Embryonic facial prominence (tissue), 1 donor: ENCODE data around the gene NRL.

Experiments
- DNase-seq: peaks from one replicate; pipeline ENCODE4 v3.0.0-alpha.2; 2016; ENCODE audit errors: extremely low spot score

NRL gene

DNA sequence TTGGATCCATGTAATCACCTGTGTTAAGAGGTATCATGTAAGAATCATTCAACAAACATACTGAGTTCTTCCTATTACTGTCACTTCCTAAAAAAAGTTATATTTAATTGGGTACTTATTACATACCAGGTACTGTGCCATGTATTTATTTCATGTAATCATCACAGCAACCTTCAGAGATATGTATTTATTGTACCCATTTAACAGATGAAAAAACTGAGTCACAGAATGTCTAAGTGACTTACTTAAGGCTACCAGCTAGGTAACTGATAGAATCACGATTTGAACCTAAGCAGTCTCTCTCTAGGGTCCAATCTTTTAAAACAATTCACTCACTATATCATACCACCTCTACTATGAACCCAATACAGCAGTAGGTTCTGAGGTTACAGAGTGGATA, 29.7 kb upstream of the NRL start:
- no peak for DNase-seq

DNA sequence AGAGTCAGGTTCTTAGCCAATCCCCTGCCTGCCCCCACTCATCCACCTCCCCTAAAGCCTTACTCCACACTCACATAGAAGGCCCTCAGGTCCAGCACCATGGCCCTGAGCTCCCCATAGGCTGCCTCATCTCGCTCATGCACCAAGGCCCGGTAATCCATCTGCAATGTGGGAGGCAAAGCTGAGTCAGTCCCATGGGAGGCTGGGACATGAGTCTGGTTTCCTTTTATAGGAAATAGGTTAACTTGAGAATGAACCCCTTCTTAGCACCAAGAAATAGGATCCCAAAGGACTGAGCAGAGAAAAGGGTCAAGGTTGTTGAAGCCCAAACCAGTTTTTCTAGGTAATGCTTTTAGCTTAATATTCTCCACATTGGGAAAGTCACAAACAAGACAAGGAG, 28.8 kb upstream of the NRL start:
- DNase-seq = no peak

DNA sequence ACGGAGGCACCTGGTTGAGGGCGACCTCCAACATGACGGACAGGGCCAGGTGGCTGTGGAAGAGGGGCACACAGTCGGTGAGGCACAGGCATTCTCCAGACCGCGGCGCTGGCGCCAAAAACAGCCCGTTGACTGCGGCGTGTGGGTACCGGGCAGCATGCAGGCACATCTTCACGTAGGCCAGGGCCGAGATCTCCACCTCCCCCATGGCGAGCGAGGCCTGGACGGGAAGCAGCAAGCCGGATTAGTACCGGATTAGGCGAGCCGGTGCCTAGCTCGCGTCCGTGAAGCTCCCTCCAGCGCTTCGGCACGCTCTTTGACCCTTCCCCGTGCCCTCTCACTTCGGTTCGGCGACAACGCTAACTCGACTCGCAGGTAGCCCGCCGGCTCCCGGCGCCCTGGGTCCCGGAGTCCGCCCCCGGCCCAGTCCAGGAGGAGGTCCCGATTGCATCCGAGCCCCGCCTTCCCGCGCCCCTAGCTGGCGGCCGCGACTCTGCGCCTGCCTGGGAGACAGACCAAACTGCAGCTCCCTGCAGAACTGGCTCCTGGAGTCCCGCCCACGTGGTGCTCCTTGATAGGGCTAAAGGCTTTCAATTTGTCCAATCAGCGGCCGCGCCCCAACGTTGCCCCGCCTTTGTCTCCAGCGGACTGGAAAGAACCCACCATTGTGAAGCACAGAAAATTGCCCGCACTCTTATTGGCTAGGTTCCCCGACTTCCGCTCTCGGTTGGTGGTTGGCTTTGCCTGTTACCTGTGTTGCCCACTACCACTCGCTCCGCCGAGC, 26.5 kb upstream of the NRL start, which contains the start of gene EMC9:
Gene EMC9, minus strand, starts transcription at position 495 of the 784 bp plus-strand sequence. Its CDS starts 287 bp downstream, at position 208.
- peak; percentile 97 for DNase-seq

DNA sequence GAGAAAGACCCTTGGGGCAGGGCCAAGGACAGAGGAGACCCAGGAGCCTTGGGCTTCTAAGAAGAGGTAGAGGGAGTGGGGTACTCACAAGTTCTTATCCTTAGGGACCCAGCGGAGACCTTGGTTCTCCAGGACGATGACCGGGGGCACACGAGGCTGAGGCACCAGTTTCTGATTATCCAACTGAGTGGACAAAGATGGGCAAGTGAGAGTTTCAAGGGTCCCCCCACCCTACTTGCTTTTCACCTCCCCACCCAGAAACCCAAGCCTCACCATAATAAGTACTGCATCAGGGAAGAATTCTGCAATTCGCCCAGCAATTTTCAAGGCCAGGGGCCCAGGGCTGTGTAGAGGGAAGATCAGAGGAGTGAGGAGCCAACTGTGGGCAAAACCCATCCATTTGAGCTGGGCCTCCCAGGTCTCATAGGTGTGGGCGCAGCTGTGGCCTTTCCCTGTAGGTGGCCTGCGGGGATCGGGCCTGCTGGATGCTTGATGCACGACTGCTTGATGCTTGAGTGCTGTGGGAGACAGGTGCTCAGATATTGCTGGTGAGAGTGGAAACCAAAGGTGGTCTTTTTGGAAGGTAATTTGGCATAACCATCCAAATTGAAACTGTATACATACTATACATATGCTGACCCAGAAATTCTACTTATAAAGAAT, 24.7 kb upstream of the NRL start:
- no peak for DNase-seq

DNA sequence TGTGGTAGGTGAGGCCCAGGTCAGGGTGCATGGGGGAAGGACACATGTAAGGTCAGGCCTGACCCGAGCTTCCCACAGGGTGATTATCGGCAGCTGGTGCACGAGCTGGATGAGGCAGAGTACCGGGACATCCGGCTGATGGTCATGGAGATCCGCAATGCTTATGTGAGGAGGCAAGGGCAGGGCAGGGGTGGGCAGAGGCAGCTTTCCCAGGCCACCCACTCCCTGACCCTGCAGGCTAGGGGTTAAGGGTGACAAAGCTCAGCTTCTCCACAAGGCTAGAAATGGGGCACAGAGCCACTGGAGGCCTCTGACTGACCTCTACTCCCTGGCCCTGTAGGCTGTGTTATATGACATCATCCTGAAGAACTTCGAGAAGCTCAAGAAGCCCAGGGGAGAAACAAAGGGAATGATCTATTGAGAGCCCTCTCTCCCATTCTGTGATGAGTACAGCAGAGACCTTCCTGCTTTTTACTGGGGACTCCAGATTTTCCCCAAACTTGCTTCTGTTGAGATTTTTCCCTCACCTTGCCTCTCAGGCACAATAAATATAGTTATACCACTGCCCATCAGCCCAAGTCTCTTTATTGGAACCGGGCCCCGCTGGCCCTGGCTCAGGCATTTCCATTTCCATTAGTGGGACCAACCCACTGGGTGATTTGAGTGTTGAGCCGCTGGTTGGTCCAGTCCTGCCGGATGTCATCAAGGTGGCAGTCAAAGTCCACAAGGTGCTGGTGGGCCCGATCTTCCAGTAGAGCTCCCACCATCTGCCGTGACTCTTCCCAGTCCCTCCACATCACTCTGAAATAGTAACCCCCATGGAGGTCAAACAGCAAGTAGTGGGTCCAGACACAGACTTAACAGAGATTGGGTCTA, 23.9 kb upstream of the NRL start:
- DNase-seq = no peak

DNA sequence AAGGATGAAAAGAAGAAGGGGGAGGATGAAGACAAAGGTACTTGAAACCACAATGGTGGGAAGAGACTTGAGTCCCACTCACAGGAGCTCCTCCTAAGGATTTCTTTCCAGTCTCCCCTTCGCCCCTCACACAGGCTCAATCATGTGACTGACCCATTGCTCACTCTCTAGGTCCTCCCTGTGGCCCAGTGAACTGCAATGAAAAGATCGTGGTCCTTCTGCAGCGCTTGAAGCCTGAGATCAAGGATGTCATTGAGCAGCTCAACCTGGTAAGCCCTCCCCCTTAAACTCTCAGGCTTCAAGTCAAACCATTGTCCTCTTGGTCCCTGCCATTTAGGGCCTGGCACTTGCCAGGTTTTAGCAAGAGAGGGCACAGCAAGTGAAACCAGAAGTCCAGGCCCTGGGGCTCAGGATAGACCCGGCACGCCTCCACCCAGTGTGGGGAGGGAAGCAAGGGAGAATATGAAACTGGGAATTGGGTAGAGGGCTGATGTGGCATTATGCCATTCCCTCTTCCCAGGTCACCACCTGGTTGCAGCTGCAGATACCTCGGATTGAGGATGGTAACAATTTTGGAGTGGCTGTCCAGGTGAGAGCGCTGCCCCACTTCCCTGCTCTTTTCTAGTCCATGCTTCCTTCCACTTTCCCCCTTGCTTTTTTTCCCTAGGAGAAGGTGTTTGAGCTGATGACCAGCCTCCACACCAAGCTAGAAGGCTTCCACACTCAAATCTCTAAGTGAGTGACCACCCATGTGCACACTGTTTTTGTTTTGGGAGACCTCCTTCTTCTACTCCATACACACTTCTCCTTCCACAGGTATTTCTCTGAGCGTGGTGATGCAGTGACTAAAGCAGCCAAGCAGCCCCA, 23.0 kb upstream of the NRL start:
- DNase-seq = no peak

DNA sequence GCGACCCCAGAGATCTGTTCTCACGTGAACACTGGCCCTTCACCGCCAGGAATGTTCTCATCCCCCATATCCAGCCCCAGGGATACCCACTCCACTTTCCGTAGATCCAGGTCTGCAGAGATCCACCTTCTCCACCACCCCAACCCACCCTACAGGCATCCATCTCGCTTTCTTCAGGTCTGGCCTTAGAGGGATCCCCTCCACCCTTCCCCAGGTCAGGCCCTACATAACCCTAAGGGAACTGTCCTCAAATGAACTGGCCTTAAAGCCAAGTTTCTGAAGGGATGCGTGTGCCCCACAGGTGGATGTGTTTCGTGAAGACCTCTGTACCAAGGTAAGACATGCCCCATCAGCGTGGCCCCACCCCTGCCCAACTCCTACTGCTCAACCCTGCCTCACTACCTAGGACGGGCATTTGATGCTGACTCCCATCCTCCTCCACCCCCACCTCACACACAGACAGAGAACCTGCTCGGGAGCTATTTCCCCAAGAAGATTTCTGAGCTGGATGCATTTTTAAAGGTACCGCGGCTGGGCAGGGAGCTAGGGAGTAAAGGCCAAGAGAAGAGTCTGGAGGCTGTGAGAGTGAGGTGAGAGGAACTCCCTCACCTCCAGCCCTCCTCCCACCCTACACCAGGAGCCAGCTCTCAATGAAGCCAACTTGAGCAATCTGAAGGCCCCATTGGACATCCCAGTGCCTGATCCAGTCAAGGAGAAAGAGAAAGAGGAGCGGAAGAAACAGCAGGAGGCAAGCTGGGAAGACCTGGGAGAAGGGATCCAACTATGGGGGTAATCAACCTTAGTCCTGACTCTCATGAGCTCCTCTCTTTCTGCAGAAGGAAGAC, 22.2 kb upstream of the NRL start:
- DNase-seq = no peak

DNA sequence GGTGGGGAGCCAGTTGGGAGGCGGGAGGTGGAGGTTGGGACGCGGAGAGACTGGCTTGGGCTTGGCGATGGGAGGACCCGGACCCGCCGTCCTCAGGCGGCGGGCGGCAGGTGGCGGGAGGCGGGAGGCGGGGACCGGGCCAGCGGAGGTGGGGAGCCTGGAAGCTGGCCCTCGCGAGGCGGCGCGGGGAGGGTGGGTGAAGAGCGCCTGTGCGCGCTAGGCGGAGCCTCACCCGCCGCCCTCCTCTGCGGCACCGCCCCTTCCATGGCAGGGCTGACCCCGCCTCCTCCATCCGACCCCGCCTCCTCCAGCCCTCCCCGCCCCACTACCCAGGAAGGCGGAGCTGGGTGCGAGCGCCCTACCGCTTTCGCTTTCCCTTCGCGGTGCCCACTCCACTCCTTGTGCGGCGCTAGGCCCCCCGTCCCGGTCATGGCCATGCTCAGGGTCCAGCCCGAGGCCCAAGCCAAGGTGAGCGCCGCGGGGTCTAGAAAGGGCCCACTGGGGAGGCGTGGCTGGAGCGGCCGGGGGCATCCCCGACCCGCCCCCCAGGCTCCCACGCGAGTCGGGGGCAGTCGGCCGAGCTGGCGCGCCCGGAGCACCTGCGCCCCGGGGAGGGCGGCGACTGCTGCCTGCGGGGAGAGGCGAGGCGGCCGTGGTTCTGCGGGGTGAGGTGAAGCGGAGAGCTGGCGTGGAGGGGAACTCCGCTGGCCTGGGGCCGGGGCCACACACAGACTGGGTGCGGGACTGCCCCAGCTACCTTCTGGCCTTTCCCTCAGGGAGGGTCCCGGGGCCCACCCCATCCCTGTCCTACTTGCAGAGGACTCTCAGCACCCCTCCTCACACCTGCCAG, 21.3 kb upstream of the NRL start, which contains the start of gene PSME1:
Gene PSME1, plus strand, starts transcription at position 361 of the 850 bp plus-strand sequence. Its CDS starts 69 bp downstream, at position 430.
- DNase-seq = peak; percentile 82

DNA sequence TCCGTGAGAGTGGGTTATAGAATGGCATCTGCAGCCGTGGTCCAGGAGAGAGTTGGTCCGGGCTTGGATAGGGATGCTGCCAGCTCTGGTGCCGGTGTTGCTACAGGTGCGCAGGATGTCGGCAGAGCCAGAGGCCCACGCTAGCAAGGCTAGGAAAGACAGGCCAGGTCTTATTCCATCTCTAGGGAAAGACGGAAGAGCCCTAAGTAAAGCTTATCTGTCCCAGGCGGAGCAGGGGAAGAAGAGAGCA, 20.8 kb upstream of the NRL start:
- DNase-seq = no peak

DNA sequence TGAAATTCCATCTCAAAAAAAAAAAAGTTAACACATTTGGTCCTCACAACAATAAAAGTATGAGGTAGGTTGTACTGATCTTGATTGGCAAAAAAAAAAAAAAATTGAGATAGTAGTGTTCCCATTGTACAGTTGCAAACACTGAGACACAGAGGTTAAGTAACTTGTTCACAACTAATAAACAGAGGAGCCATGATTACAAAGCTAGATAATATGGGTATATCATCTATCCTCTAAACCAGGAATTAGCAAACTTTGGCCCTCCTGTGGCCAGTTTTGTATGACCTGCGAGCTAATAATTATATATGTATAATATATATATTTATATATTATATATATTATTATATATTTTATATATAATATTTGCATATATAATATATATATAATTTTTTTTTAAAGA, 19.0 kb upstream of the NRL start:
- DNase-seq = no peak

DNA sequence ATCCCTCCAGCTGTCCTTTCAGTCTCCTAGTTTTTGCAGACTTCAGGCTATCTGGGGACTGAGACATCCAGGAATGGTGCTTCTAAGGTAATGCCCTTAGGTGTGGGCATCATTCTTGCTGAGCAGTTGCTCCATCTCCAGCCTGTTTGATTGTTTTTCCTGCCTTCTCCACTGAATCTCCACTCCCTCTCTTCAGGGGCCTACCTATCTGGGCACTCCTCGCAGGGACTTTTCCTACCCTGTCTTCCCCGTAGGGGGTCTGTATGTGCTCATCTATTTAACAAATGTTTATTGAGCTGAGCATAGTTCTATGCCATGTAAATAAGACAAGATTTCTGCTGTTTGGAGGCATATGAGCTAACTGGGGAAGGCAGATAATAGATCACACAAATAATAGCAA, 18.2 kb upstream of the NRL start:
- DNase-seq = no peak

DNA sequence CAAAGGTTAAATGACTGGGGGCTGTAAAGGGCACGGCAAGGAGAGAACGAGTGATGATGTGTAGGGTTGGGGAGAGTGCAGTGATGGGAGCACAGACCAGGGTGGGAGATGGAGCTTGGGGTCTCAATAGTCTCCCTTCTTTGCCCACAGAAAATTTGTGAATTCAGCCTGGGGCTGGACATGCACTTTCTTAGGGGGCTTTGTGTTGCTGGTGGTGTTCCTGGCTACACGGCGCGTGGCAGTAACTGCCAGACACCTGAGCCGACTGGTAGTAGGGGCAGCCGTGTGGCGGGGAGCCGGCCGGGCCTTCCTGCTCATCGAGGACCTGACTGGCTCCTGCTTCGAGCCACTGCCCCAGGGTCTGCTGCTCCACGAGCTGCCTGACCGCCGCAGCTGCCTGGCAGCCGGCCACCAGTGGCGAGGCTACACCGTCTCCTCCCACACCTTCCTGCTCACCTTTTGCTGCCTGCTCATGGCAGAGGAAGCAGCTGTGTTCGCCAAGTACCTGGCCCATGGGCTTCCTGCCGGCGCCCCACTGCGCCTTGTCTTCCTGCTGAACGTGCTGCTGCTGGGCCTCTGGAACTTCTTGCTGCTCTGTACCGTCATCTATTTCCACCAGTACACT, 17.4 kb upstream of the NRL start:
- DNase-seq = no peak

DNA sequence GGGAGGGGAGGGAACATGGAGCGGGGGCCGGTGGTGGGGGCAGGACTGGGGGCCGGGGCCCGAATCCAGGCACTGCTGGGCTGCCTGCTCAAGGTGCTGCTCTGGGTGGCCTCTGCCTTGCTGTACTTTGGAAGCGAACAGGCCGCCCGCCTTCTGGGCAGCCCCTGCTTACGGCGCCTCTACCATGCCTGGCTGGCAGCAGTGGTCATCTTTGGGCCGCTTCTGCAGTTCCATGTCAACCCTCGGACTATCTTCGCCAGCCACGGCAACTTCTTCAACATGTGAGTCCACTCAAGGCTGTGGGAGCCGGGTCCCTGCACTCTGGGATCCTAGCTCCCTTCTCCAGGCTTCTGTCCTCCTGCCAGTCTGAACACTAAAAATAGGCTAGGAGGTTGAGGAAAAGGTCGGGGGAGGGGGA, 16.8 kb upstream of the NRL start:
- DNase-seq = no peak

DNA sequence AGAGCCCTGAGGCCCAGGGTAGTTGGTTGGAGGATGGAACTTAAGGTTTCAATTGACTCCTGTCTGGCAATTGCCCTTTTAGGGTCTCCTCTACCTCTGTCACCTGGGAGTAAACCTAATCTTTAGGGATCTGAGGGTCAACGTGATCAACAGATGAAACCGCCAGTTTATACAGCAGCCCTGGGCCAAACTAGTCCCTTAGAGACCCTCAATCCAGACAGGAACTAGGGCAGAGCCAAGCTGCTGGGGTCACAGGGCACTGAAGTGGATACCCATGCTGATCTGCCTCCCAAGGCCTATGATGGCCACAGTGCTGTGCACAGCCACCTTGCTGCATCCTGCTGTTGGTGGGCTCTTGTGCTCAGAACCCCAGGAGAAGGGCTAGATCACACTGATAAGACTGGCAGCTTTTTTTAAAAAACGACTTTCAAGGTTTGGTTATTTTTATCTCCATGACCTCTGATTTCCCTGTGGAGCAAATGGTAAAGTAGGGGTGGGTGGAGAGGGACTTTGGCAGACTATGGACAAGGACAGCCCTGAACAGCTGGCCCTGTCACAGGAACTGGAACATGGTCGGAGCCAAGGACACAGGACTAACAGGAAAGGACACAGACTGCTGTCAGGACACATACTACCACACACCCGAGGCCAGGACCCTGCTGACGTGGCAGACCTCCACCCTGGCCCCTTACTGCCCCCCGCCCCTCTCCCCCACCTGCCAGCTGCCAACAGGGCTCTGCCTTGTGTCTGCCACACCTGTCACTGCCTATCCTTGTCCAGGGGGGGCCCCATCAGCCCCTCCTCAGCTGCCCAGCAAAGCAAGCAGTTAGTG, 16.2 kb upstream of the NRL start:
- DNase-seq = no peak

DNA sequence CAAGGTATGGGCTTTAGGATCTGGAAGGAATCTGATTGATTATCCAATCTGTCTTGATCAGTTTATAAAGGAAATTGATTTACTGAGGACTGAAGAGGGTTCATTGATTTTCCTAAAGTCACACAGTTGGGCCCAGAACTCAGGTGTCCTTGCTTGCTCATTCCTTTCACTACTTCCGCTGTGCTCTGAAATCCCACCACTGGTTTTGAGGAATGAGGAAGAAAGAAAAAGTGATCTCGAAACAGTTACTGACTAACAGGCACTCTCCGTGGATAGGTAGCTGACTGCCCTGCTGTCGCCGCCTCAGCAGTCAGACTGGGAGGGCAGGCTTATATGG, 15.6 kb upstream of the NRL start, which contains the start of gene FITM1:
Gene FITM1, plus strand, starts transcription at position 280 of the 337 bp plus-strand sequence. CDS start 905 bp downstream, outside the sequence.
- no peak for DNase-seq

DNA sequence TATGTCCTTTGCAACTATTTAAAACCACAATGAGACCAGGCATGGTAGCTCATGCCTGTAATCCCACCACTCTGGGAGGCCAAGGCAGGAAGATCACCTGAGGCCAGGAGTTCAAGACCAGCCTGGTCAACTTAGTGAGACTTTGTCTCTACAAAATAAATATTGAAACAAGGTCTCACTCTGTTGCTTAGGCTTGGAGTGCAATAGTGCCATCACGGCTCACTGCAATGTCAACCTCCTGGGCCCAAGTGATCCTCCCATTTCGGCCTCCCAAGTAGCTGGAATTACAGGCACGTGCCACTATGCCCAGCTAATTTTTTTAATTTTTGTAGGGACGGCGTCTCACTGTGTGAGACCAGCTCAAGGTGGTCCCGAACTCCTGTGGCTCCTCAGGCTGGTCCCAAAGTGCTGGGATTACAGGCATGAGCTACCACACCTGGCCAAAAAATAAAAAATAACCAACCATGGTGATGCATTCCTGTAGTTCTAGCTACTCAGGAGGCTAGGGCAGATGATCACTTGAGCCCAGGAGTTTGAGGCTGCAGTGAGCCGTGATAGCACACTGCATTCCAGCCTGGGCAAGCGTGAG, 14.8 kb upstream of the NRL start:
- no peak for DNase-seq

DNA sequence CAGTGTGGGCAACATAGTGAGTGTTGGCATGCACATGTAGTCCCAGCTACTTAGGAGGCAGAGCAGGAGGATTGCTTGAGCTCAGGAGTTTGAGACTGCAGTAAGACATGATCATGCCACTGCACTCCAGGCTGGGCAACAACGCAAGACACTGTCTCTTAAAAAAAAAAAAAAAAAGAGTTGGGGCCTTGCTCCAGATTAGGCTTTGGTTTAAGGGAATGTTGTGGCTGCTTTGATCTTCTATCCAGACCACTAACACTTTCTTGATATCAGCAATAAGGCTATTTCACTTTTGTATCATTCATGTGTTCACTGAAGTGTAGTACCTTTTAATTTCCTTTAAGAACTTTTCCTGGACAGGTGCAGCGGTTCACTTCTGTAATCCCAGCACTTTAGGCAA, 12.9 kb upstream of the NRL start:
- no peak for DNase-seq

DNA sequence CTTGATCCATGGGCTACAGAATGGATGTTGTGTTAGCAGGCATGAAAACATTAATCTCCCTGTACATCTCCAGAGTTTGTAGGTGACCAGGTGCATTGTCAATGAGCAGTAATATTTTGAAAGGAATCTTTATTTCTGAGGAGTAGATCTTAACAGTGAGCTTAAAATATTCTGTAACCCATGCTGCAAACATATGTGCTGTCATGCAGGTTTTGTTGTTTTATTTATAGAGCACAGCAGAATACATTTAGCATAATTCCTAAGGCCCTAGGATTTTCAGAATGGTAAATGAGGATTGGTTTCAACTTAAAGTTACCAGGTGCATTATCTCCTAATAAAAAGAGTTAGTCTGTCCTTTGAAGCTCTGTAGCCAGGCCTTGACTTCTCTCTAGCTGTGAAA, 12.2 kb upstream of the NRL start:
- no peak for DNase-seq
